ENCODE measurements around the gene LRRC51. TPM values are rescaled to one million over a fixed set of nuclear protein-coding genes. Genes with fewer than 3 reads are reported as not detected.

The LRRC51 gene
- total RNA-seq, 1 experiment from 2014 or later, result 14.9 TPM

- DNase-seq (ENCODE audit: low read depth), result no peak
- in situ Hi-C loops (cut with HindIII; ENCODE audit: low pct_unique_long_range_greater_than_20kb, low sequenced_read_pairs), result no loop called here
These were observed 13.4 kb upstream of the LRRC51 start for GRCh38 chr11:72067266-72067665.

GRCh38 chr11:72067676-72068075, 13.0 kb upstream of the LRRC51 start:
- DNase-seq (ENCODE audit: low read depth), result no peak
- in situ Hi-C loops (cut with HindIII; ENCODE audit: low pct_unique_long_range_greater_than_20kb, low sequenced_read_pairs), result no loop called here

DNA sequence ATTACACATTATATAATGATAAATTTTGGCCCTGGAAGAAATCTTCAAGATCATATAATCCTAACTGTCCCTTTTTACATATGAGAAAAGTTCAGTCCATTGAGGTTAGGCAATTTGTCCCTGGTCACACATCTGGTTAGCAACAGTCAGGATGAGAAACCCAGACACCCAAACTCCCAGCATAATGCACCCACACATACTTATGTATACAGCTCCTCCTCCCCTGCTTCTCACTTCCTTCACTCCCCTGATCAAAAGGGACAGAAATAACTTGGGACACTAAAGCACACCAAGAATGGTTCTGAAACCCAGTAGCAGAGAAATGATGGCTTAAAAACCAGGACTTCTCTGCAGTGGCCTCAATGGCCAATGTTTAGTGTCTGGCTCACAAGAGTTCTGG, 11.4 kb upstream of the LRRC51 start:
- DNase-seq (ENCODE audit: low read depth), result no peak
- in situ Hi-C loops (cut with HindIII; ENCODE audit: low pct_unique_long_range_greater_than_20kb, low sequenced_read_pairs), result no loop called here

- DNase-seq (ENCODE audit: low read depth), result peak; percentile 77
- in situ Hi-C loops (cut with HindIII; ENCODE audit: low pct_unique_long_range_greater_than_20kb, low sequenced_read_pairs), result no loop called here
These were observed 10.8 kb upstream of the LRRC51 start for GRCh38 chr11:72069787-72070251.

DNA sequence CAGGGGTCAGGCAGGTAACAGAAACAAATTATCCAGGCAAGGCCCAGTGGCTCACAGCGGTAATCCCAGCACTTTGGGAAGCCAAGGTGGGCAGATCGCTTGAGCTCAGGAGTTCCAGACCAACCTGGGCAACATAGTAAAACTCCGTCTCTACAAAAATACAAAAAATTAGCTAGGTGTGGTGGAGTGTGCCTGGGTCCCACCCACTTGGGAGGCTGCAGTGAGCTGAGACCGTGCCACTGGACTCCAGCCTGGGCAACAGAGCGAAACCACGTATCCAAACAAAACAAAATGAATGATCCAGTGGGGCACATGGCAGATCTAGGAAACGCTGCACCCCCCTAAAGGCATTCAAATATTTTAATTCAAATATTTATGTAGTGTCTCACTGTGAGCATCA, 10.2 kb upstream of the LRRC51 start:
- DNase-seq (ENCODE audit: low read depth), result peak; percentile 58
- in situ Hi-C loops (cut with HindIII; ENCODE audit: low pct_unique_long_range_greater_than_20kb, low sequenced_read_pairs), result no loop called here

DNA sequence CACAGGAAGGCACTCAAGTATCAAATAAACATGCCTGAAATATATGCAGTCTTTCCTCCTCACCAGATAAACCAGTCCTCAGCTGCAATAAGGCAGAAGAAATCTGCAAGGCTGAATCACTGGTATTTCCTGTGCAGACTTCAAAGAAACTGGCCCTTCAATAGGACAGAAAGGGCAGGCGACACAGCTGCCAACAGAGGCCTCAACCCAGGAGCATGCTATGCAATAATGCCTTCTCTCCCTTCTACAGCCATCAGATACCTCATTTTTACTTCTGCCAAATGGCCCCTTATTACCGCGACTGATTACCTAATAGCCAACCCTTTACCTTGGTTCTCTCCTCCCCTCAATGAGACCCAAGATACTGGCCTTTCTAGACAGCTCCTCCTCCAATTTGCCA, 8.3 kb upstream of the LRRC51 start:
- DNase-seq (ENCODE audit: low read depth), result peak; percentile 50
- in situ Hi-C loops (cut with HindIII; ENCODE audit: low pct_unique_long_range_greater_than_20kb, low sequenced_read_pairs), result no loop called here

- in situ Hi-C loops (cut with HindIII; ENCODE audit: low pct_unique_long_range_greater_than_20kb, low sequenced_read_pairs), result no loop called here
- DNase-seq (ENCODE audit: low read depth), result no peak
These were observed 5.5 kb upstream of the LRRC51 start for GRCh38 chr11:72075109-72075508.

- in situ Hi-C loops (cut with HindIII; ENCODE audit: low pct_unique_long_range_greater_than_20kb, low sequenced_read_pairs), result no loop called here
These were observed 4.9 kb upstream of the LRRC51 start for GRCh38 chr11:72075756-72076155.

DNA sequence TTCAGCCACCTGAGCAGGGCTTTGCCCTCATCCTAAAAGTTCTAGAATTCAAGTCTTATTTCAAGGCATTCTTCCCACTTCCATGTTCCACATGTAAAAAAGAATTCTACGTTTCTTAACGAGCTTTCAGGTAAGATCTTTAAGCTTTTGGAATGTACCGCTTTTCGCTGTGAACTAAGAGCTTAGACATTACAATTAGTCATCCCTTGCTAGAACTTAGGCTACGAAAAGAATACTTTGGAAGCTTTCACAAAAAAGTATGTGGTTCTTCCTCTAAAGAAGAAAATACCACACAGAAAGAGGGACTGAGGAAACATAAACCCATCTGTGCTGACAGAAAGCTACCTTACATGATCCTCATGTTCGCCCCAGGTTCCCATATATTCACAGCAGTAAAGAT, 2.2 kb upstream of the LRRC51 start:
- in situ Hi-C loops (cut with HindIII; ENCODE audit: low pct_unique_long_range_greater_than_20kb, low sequenced_read_pairs), result no loop called here

More at GRCh38 chr11:72075756-72076155, 4.9 kb upstream of the LRRC51 start:
- DNase-seq (ENCODE audit: low read depth), result no peak

DNA sequence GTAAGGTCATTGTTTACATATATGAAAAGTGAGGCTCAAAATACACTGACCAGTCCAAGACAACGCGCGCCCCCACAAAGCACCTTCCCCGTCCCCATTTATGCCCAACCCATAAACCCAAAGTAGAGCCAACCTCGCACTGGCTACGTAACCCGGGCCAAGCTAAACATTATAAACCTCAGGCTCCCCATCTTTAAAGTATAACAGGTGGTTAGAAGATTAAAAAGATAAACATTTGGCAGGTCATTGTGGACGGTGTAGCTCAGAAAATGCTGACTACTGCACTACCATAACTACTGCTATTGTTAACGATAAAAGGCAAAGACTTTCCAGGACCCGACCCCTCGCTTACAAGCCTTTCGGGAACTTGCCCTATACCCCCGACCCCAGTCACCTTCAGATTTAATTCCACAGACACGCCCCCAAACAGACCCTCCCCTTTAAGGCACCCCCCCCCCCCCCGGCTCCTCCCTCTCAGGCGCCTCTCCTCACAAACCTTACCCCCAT, 778 bp upstream of the LRRC51 start:
- in situ Hi-C loops (cut with HindIII; ENCODE audit: low pct_unique_long_range_greater_than_20kb, low sequenced_read_pairs), result no loop called here
- DNase-seq (ENCODE audit: low read depth), result peak; percentile 18

More for the DNA sequence above, 2.2 kb upstream of the LRRC51 start:
- DNase-seq (ENCODE audit: low read depth), result no peak

- in situ Hi-C loops (cut with HindIII; ENCODE audit: low pct_unique_long_range_greater_than_20kb, low sequenced_read_pairs), result no loop called here
- DNase-seq (ENCODE audit: low read depth), result no peak
These were observed 564 bp downstream of the LRRC51 start for GRCh38 chr11:72081184-72081644.

DNA sequence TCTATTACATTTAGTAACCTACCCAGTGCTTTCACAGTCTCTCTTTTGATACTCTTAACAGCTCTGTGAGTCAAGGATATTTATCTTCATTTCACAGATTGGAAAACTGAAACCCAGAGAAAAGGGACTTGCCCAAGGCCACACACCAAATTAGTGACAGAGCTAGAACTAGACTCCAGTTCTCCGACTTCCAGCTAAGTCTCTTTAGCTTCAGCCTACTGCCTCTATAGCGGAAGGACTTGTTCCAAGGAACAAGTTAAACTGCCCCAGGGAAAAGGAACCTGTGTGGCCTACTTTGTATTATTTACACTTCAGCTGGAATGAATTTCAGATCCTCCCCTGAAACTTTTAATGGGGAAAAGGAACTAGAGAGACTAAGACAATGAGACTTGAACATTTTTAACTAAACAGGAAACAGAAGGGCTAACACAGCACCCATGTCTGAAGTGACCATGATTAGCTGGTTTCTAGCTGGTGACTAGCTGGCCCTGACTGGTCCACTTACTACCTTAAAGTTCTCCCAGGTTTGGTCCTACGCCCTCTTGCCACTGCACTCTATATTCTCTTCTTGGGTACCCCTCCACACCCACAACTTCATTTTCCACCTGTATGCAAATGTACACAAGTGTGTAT, 1.3 kb downstream of the LRRC51 start:
- in situ Hi-C loops (cut with HindIII; ENCODE audit: low pct_unique_long_range_greater_than_20kb, low sequenced_read_pairs), result no loop called here
- DNase-seq (ENCODE audit: low read depth), result no peak

GRCh38 chr11:72083414-72083813, 2.8 kb downstream of the LRRC51 start:
- in situ Hi-C loops (cut with HindIII; ENCODE audit: low pct_unique_long_range_greater_than_20kb, low sequenced_read_pairs), result no loop called here
- no peak for DNase-seq (ENCODE audit: low read depth)

DNA sequence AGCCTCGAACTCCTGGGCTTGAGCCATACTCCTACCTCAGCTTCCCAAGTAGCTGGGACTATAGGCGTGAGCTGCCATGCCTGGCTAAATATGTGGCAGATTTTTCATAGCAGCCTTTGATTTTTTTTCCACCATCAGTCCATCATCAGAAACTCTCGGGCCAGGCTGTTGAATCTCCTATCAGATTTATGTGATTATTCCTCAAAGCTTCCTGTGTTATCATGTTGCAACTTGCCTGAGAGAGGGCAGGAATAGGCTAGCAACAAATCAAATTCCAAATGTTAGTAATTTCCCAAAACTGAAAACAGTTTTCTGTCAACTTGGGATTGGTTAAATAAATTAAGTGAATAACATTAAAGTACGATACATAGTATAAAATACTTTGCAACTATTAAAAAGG, 3.4 kb downstream of the LRRC51 start:
- in situ Hi-C loops (cut with HindIII; ENCODE audit: low pct_unique_long_range_greater_than_20kb, low sequenced_read_pairs), result no loop called here
- DNase-seq (ENCODE audit: low read depth), result no peak

GRCh38 chr11:72084965-72085364, 4.3 kb downstream of the LRRC51 start:
- in situ Hi-C loops (cut with HindIII; ENCODE audit: low pct_unique_long_range_greater_than_20kb, low sequenced_read_pairs), result no loop called here
- no peak for DNase-seq (ENCODE audit: low read depth)

- no peak for DNase-seq (ENCODE audit: low read depth)
- in situ Hi-C loops (cut with HindIII; ENCODE audit: low pct_unique_long_range_greater_than_20kb, low sequenced_read_pairs), result no loop called here
These were observed 5.1 kb downstream of the LRRC51 start for GRCh38 chr11:72085621-72086351.

GRCh38 chr11:72088076-72088808, 7.6 kb downstream of the LRRC51 start:
- DNase-seq (ENCODE audit: low read depth), result no peak
- in situ Hi-C loops (cut with HindIII; ENCODE audit: low pct_unique_long_range_greater_than_20kb, low sequenced_read_pairs), result no loop called here

- peak; percentile 59 for DNase-seq (ENCODE audit: low read depth)
- in situ Hi-C loops (cut with HindIII; ENCODE audit: low pct_unique_long_range_greater_than_20kb, low sequenced_read_pairs), result no loop called here
These were observed 10.6 kb downstream of the LRRC51 start for GRCh38 chr11:72091292-72091691.

- in situ Hi-C loops (cut with HindIII; ENCODE audit: low pct_unique_long_range_greater_than_20kb, low sequenced_read_pairs), result no loop called here
- DNase-seq (ENCODE audit: low read depth), result no peak
These were observed 18.1 kb downstream of the LRRC51 start for GRCh38 chr11:72098741-72099140.
